Right renal cortex interstitium (tissue), 3 donors: ENCODE results near the gene TRIP11. TPM values are rescaled to one million over a fixed set of nuclear protein-coding genes. Genes with fewer than 3 reads are reported as not detected.

ENCODE experiments used
- DNase-seq, 3 donors: peaks; one replicate each; pipeline ENCODE4 v3.0.0-alpha.2; 2013; ENCODE audit warnings: low read depth in 3 of 3, low spot score in 2 of 3
- polyA plus RNA-seq, 3 donors: library from polyadenylated mRNA; unstranded; fragments of 120-200 nt; gene quantifications; one replicate each; pipeline ENCODE4 v1.2.1, GENCODE V29; 2013; ENCODE audit not compliant: insufficient read length in 3 of 3

TRIP11 gene
- polyA plus RNA-seq, 3 donors = 39.9 to 46.3 (median 45.3) TPM

DNA sequence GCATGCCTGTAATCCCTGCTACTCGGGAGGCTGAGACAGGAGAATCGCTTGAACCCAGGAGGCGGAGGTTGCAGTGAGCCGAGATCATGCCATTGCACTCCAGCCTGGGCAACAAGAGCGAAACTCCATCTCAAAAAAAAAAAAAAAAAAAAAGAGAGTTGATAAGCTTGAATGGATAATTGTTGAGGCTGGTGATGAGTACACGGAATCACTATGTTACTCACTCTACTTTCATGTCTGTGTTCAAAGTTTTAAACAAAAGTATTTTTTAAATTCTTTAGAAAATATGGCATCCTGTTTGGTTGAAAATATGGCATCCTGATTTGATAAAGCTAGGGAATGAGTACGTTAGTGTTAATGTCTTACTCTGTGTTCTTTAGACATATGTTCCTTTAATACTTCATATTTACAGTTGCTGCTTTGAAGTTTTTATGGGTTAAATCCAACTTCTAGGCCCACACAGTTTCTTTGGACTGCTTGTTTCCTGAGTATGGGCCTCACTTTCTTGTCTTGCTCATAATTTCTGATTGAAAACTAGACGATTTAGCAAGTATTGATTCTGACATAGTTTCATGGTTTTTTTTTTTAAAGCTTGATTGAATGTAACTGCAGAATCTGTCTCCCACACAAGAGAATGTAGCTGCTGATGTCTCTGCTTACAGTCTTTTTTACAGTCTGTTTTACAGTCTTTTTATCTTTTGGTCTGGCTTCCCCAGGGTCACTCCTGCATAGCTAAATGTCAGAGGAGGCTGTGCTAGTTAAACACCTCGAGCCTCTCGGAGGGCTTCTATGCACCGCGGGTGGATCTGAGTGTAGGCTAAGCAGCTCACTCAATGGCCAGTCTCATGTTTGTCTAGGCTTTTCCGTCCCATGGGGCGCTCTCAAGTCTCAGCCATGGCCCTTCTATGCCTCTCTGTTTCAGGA lies 78.3 kb downstream of the TRIP11 start:
- DNase-seq = no peak

DNA sequence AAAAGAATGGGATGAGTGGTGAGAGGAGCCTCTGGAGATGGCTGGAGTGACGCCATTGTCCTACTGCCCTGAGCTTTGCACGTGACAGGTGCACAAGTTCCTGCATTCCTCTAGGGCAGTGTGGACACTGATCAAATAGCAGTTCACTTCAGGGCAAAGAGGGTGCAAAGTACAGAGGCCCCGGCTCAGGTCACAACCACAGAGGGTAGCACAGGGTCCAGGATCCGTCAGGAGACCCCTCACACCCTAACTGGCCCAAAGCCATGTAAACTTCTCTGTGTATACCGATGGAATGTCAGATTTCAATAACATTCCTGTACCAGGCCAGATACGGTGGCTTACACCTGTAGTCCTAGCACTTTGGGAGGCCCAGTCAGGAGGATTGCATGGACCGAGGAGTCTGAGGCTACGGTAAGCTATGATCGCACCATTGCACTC lies 82.0 kb downstream of the TRIP11 start:
- DNase-seq = no peak

DNA sequence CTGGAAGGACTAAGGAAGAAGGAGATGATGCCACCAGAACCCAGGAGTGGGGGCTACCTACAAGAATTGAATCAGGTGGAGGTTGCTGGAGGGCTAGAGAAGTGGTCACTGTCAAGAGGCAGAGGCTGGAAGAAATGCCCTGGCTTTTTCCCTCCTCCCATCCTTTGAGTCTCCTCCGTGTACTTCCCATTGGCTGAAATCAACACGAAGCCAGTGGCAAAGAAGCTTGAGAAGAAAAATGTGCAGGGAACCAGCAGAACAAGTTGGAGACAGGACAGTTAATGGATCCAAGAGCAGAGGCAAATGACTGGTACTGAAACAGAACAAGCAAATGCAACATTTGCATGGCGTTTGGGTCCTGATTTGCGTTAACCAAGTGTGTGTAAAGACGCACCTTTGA lies 83.2 kb downstream of the TRIP11 start:
- no peak for DNase-seq

DNA sequence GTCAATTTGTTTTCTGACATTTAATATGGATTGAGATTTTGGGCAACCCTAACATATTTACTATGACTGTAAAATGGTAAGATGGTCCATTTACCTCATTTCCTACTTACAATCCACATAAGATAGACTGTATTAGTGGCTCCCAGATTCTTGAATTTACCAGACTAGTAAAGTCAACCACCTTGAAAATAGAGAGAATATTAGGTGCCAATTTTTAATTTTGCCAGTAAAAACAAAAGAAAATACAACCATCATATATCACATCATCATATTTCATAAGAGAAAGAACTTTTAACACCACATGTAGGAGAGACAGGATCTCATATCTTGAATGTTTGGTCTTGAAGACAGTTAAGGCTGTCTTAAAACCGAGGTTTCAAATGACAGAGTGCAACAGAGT lies 84.7 kb downstream of the TRIP11 start:
- no peak for DNase-seq

DNA sequence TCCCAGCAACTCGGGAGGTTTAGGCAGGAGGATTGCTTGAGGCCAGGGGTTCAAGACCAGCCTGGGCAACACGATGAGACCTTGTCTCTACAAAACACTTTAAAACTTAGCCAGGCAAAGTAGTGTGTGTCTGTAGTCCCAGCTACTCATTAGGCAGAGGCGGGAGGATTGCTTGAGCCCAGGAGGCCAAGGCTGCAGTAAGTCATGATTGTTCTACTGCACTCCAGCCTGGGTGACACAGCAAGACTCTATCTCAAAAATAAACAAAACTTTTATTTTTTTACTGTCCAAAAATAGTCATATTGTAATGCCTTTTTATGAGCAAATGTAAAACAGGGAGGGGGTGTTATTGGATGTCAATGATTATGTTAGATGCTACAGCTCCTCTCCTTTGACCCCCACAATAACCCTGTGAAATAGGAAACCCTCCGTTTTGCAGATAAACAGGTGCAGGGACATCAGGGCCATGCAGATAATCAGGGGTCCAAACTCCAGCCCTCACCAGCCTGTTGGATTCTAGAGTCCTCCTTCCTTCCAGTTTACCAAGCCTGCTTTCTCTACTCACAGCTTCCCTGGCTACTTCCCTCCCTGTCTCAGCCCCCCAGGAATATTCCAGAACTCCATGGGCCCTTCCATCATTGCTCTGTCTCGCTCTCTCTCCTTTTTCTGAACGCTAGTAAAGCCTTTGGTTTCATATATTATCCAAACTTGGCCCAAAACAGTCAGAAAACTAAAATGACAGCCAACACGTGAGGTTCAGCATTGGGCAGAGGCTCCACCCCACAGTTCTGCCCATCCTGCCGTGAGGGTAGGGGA lies 86.5 kb downstream of the TRIP11 start:
- no peak for DNase-seq

DNA sequence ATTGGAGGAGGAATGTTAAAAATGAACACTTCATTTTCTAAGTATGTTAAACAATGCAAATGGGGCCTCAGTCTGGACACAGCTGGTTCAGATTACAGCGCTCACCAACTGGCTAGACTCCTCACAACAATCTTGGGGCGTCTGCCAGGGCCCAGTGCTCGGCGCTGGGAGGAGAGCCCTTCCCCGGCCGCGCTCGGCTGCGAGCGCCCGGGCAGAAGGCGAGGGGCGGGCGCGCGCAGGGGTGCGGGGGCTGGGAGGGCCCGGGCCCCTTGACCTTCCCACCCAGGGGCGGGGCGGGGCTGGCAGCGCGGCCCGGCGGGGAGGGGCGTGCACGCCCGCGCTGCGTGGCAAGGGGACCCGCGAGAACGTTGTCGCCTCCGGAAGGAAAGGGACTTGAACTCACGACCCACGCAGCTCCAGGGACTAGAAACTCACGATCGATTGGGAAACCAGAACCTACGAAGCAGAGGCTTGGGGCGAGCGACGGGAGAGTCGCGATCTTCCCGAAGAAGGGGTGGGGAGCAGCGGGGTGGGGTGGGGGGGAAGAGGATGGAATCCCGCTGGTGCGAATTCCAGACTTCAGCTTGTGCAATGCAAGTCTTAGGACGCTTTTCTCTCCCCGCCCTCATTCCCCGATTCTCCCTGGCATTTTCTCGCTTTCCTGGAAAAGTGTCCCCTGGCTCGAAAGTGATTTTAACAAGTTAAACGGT lies 92.2 kb downstream of the TRIP11 start, which contains the start of gene FBLN5:
Gene FBLN5 (minus strand): TSS at position 220 of the 710 bp plus-strand sequence. CDS start 465 bp downstream, outside the sequence.
- DNase-seq = no peak

DNA sequence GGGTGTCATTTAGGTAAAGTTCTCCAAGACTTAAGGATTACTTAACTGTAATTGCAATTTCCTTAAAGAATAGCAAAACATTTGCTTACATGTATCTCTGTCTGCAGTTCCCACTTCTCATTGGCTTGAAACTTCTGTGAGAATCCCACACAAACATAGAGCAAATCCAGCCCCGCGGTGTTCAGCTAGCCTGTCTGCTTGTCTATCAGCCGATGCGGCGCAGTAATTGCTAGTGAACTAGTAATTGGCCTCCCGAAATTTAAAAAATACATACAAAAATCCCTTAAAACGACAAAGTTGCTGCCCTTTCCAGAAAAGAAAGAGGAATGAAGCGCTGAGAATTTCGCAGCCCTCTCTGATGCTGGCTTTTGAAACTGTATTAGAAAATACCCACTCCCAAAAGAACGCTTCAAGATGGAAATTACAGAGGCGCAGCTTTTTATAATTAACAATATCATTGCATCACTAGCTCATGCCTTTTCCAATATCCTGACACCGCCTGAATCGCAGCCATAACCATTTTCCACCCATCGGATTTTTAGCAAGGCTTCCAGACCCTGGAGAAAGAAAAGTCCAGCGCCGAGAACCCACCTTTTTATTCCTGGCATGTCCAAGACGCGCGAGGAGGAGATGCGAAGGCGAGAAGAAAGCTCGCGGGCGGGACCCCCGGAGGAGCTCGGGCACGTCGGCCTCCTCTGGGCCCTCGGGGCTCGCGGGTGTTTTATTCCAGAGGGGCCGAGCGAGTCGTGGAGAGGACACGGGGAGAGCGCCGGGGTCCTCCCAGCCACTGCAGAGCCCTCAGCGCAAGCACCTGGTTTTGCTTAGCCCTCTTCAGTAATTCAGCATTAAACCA lies 93.0 kb downstream of the TRIP11 start:
- DNase-seq = no peak

DNA sequence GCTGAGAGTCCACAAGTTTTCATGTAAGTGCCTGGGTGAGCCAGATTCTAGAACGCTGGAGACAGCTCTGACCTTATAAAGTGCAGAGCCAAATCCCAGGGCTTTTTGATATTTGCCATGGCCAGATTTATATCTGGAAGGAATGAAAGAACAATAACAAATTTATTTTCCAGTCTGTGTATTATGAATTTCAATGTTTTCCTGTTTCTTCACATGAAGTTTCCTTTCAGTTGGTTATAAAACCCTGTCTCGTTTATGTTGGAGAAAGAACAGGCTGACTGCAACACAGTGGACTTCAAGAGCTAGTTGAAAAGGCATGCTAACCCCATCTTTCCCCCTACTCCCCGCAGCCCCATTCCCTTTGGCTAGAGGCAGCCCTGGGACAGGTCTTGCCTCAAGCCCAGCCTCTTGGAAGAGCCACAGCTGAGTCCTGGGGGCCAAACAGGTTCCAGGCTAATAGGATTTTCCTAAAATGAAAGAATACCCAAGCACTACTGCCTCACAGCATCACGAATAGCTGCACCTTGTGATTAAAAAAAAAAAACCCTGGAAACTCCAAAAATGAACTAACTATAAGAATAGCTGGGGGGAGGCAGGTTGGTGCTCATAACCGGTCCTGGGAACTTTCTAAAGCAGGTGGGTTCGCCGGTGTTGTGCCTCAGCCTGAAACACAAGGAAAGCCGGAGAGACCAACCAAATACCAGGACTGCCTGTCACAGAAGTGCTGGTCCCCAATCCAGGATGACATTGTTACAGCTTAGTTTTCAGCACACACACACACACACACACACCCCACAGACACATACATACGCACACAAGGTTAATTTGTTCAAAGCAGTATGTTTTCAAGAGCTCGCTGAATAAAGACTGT lies 93.9 kb downstream of the TRIP11 start:
- DNase-seq = no peak

DNA sequence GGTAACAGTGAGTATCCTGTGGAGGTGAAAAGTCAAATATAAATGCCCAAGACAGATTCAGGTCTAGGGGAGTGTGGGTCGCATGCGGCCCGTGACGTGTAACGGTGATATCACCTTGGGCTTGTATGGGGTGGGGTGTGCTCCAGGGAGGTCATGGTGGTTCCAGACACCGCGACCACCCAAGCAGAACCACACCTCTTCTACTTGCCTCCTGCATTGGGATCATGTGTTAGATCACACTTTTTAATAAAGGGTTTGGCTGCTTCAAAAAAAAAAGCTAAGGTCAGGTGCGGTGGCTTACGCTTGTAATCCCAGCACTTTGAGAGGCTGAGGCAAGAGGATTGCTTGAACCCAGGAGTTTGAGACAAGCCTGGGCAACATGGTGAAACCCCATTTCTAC lies 96.9 kb downstream of the TRIP11 start:
- DNase-seq = no peak

DNA sequence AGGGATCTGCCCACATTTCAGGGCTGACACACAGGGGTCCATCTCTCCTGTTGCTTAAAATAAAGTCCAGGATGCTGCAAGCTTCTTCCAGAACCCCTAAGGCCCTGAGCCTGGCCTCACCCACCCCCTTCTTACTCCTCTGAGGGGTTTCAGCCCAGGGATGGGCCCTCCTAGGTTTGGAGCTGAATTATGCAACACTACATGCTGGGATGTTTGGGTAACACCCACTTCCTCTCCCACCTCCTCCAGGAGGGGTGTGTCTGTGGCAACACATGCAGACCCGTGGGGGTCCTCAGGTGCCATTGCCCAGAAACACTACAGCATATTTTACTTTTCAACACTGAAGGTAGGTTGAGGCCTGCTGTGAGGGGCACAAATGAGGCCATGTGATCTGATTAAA lies 97.7 kb downstream of the TRIP11 start:
- no peak for DNase-seq

DNA sequence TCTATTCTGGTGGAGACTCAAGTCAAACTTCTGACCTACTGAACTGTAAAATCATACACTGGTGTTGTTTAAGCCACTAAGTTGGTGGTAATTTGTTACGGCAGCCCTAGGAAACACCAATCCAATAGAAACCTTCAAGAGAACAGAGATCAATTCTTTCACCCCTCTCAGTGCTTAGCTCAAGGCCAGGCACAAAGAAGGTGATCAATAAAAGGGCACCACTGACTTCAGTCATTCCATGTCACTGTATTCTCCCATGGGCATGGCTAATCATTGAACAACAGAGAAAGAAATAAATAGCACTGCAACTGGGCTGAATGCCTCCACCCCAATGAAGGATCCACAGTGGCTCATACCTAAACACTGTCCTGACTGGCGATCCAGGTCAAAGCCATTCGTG lies 99.7 kb downstream of the TRIP11 start:
- no peak for DNase-seq

DNA sequence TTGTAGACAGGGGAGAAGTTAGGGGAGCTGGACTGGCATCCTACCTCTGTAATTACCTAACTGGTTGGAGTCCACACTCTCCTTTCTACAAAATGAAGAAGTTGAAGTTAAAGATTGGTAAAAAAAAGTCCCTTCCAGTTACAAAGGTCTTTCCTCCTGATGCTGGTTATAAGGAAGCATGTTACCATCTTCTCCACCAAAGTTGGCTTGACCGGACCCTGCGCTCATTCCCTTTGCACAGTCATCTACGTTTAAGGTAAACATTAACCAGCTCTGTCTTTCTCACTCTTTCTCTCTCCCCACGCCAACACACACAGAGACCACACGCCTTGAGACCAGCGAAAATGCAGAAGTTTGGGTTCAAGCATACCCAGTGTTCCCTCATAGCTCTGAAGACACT lies 104.3 kb downstream of the TRIP11 start:
- no peak for DNase-seq

DNA sequence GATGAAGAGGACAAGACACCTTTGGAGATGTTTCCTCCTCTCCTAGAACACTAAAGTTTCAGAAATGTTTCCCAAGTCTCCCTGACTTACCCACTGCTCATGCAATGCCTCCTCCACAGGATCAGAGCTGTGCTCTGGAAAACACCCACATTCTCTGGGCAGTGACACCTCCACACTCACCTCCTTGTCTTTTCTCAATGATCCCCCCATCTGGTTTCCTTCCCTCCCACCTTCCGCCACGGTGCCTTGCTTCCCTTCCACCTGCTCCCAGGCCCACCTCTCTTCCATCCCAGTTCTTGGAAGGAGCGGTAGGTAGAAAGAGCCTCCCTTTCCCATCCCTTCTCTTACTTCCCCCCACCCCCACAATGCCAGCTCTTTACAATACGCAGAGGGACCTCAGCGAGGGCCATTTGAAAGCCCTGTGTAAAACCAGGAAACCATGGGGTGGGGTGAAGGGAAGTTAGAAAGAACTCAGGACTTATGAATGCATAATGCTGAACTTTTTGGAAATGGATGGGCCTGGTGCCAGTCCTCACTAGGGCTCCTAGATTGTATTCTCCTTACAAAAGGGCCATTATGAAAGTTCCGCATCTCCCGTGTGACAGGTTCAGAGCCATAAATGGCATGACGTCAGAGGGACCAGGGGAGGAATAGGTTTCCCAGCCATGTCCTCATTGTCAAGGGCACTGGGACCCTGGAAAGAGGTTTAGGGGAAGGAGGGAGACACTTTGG lies 105.1 kb downstream of the TRIP11 start:
- no peak for DNase-seq

DNA sequence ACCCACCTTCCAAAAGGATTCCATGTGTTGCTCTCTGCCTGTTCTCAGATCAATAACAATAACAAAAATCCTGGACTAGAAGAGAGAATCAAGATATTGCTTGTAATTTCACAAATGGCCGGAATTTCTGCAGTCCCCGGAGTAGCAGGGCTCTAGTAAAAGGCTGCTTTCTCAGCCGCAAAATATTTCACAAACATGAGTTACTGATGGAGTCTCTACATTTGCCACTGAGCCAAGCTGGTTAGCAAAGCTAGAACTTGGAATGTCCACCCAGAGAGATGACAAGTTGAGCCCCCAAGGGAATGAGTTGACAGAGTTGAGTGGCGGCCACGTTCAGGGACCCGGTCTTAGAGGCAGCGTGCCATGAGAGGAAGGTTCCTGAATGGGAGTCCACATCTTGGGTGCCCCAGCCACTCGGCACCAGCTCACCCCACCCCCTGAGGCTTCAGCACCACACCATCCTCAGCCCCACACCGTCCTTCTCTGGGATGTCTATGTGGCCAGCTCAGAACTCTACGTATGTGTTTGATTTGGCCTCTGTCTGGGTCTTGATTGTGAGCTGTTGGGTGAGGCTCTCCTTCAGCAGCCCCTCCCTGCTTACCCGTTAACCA lies 108.3 kb downstream of the TRIP11 start:
- DNase-seq = no peak

DNA sequence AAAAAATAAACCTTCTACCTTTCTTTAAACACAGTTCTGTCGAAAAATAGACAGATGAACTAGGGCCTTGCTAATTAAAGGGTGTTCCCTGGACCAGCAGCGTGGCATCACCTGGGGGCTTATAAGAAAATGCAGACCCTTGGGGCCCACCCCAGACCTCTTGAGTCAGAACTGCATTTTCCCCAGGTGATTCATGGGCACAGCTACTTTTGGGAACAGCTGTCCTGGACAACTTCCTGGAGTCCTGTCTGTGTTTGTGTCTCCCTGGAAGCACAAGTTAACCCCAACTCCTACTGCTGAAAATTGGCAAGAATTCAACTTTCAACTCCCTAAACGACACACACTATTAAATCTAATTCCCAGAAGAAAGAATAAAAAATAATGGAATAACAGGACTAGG lies 110.2 kb downstream of the TRIP11 start:
- DNase-seq = no peak

DNA sequence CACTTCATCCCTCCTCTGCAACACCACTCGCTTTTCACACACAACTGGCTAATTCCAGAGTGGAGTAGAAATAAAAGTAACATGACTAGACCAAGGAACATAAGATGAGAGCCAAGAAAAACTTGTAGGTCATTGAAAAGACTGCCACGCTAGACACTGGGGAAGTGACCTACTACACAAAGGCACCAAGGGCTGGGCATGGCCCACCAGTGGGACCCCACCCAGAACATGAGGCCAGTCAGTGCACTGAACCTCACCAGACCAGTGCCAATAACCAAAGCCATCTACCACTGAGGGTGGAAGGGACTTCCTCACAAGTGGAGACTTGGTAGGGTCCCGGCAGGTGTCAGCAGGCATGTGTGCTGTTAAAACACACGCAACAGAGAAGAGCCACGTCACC lies 112.1 kb downstream of the TRIP11 start:
- no peak for DNase-seq

DNA sequence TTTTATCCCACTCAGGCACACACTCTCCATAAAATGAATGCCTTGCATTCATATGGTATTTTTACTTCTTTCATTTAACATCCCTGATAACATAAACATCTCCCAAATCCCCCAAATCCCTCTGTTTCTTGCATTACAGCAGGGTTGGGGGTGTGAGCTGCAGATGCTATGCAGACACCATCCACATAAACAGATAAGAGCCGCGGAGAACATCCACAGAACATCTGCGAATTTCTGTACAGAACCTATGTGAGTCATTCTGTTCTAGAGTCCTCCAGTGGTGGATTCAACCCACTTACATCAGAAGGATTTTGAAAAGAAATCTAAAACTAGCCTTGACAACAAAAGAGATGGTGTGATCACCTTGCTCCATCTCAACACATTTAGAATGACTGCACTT lies 112.7 kb downstream of the TRIP11 start:
- DNase-seq = no peak
